Stimulated activated CD8-positive, alpha-beta memory T cell treated with anti-CD3 and anti-CD28 coated beads, Interleukin-4, amount 100 ng/mL, for 1 hour (primary cell): ENCODE results near the gene MAPK14.

Experiments
- DNase-seq, 2 donors: peaks; one replicate each; pipeline ENCODE4 v3.0.0-alpha.2; 2020; ENCODE audit warnings: low read depth in 2 of 2, low spot score in 1 of 2

MAPK14 gene

GRCh38 chr6:36133148-36133547 lies 105.5 kb downstream of the MAPK14 start:
- no peak for DNase-seq

DNA sequence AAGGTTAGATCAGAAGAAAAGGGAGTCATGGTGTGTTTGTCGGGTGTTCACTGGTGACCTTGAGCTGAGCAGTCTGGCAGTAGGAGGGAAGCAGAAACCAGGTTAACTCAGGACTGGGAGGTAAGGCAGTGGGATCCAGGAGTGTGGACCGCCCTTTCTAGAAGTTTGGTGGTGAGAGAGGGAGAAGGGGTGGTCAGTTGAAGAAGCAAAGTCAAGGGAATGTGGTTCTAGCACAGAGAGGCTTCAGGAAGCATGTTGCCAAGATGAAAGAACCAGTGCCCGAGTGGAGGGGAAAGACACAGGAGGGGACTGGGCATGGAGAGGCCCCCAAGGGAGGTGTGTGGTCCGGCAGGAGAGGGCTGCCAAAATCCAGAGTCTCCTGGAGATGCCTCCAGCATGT lies 106.3 kb downstream of the MAPK14 start:
- no peak for DNase-seq

DNA sequence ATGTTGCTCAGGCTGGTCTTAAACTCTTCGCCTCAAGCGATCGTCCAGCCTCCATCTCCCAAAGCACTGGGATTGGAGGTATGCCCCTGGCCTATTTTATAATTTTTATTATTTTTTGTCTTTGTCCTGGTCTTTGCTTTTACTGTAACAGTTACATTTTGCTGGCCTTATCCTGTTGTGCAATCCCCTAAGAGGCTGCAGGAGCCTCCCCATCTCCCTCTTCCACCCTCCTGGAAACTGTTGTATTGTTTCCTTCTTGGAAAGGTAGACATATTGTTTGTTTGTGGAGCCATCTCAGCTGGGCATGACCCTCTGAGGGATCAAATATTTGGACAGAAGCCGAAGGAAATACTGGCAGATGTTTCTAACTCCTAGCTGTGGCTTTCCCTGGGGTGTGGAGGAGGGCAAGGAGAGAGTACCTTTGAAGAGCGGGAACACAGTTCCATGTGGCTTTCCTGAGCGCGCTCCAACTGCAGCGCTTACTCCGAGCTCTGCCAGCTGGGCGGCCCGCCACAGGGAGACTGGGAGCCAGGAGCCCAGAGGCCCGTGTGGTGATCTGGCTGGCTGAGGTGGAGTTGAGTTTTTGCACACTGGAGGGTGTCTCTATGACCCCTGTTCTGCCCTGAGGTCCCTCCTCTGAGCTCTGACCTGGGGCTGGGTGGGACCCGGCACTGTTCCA lies 107.6 kb downstream of the MAPK14 start:
- DNase-seq, result no peak

DNA sequence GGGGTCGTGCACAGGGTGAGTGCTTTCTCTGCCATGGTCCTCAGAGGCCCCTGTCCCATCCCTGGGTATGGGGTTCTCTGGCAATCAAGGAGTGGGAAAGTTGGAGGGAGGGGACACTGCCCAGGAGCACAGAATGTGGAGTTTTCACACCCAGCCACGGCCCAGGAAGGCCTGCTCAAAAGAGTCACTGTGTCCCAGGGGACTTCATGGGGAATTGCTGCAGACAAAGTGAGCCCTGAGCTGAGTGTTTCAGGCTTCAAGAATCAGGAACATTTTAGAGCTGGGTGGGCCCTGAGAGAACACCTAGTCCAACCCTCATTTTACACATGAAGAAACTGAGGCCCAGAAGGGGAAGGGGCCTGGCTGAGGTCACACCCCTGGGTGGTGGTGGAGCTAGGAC lies 108.4 kb downstream of the MAPK14 start:
- DNase-seq, result no peak

DNA sequence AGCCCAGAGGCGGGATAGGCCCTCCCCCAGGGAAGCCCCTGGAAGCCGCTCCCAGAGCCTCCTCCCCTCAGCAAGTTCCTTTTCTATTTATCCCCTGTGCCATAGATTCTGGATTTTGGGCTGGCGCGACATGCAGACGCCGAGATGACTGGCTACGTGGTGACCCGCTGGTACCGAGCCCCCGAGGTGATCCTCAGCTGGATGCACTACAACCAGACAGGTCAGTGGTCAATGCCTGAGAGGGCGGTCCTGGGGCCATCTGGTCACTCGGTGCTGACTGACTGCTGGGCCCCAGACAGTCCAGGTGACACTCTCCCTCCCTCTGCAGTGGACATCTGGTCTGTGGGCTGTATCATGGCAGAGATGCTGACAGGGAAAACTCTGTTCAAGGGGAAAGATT lies 108.9 kb downstream of the MAPK14 start:
- DNase-seq, result no peak

GRCh38 chr6:36138667-36139066 lies 111.1 kb downstream of the MAPK14 start:
- DNase-seq, result no peak

GRCh38 chr6:36139431-36139830 lies 111.8 kb downstream of the MAPK14 start:
- DNase-seq, result no peak

- DNase-seq, result no peak
Measured at GRCh38 chr6:36139991-36140710, 112.5 kb downstream of the MAPK14 start.

GRCh38 chr6:36141091-36141490 lies 113.5 kb downstream of the MAPK14 start:
- DNase-seq, result no peak

DNA sequence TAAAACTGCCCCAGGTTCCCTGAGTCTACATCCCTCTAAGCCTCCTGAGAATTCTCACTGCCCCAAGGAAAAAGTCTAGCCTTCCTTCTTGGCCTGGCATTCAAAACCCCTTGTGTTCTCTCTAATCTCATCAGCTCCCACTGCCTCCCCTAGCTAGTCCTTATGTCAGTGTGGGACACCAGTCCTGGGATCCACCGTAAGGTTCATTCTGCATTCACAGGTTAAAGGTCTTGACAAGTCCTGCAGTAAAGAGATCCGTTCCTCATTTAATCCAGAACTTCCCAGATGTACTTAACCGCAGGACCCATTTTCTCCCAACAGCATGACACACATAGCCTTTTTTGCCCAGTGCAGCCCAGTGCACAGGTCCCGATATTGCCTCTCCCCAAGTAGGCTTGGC lies 114.4 kb downstream of the MAPK14 start:
- no peak for DNase-seq

GRCh38 chr6:36142971-36143838 lies 115.6 kb downstream of the MAPK14 start:
- DNase-seq, result no peak

- no peak for DNase-seq
Measured at GRCh38 chr6:36145495-36145894, 117.9 kb downstream of the MAPK14 start.

DNA sequence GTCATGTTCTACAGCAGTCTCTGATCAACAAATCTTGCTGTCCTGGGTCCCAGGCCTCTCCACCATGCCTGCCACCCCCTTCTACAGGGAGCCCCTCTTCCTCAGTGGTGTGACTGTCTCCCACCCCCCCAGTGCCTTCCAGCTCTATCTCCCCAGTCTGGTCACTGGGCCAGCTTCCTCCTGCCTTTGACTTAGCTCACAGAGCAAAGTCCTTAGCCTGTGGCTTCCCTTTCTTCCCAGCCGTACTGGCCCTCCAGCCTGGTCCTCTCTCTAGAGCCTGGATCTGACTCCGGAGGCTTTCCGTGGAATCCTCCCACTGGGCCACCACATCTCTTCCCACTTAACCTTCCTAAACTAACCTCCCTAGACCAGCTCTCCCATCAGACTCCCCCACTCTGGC lies 119.7 kb downstream of the MAPK14 start:
- no peak for DNase-seq

- DNase-seq, result no peak
Measured at GRCh38 chr6:36149476-36149875, 121.9 kb downstream of the MAPK14 start.

DNA sequence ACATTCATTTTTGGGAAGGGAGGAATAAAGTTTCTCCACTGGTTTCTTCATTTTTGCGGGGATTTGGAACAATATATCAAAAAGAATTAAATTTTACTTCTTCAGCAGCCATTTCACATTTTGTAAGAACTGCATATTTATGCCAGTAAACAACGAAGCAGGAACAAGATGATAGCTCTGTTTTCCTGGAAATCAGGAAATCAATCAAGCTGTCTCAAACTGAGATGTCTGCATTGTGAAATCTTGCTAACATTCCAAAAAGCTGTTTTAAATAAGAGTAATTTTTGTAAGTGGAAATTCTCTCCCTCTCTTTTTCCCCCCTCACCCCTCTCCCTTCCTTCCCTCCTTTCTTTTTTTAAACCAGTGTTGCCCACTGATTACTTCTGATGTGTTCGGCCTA lies 122.7 kb downstream of the MAPK14 start:
- DNase-seq, result no peak

- no peak for DNase-seq
Measured at GRCh38 chr6:36154286-36154685, 126.7 kb downstream of the MAPK14 start.

DNA sequence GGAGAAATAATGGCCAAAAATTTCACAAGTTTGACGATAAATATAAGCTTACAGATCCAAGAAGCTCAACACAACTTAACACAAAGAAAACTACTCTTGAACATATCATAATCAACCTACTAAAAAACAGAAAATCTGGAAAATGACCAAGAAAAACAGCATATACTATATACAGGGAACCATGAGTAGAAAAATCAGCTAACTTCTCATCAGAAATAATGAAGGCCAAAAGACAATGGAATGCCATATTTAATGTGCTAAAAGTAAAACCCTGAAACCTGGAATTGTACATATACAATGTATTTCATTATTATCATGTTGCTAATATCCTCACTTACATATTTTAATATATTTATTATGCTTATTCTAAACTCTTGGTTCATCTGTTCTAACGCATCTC lies 128.1 kb downstream of the MAPK14 start:
- DNase-seq, result no peak

- no peak for DNase-seq
Measured at GRCh38 chr6:36160147-36160760, 132.6 kb downstream of the MAPK14 start.
